Endodermal cell (in vitro differentiated cells): Measurements from ENCODE around the gene TSKU. TPM values are rescaled to one million over a fixed set of nuclear protein-coding genes. Genes with fewer than 3 reads are reported as not detected.
A peak's percentile ranks its signal among the peaks of the same experiment; 100 is the strongest.

Source experiments
- DNase-seq: peaks from one replicate; pipeline ENCODE4 v3.0.0-alpha.2; 2017
- H3K27ac ChIP-seq: 2 replicates; pipeline ENCODE4 v1.5.1; 2013; ENCODE audit warnings: mild to moderate bottlenecking, low read depth, low read length, moderate library complexity
- H3K27me3 ChIP-seq: 2 replicates; pipeline ENCODE4 v1.6.1; 2013; ENCODE audit warnings: mild to moderate bottlenecking, low read length, moderate library complexity; ENCODE audit not compliant: insufficient read depth, control insufficient read depth, poor library complexity, severe bottlenecking
- H3K36me3 ChIP-seq: 2 replicates; pipeline ENCODE4 v1.7.0; 2013; ENCODE audit warnings: mild to moderate bottlenecking, low read length, moderate library complexity; ENCODE audit not compliant: control insufficient read depth, insufficient read depth
- H3K4me1 ChIP-seq: one replicate; pipeline ENCODE4 v1.7.0; 2013; ENCODE audit warnings: low read length; ENCODE audit not compliant: control insufficient read depth, insufficient read depth
- H3K4me3 ChIP-seq: 2 replicates; pipeline ENCODE4 v1.5.1; 2013; ENCODE audit warnings: mild to moderate bottlenecking, low read length, moderate library complexity
- H3K9ac ChIP-seq: 2 replicates; pipeline ENCODE4 v1.6.1; 2013; ENCODE audit warnings: mild to moderate bottlenecking, low read length, moderate library complexity; ENCODE audit not compliant: poor library complexity, severe bottlenecking; ENCODE audit errors: extremely low read depth
- H3K9me3 ChIP-seq: 2 replicates; pipeline ENCODE4 v1.6.1; 2013; ENCODE audit warnings: mild to moderate bottlenecking, low read length, moderate library complexity; ENCODE audit not compliant: control insufficient read depth
- H3K27ac Mint-ChIP-seq: 2 replicates; pipeline ENCODE4 v1.8.0; 2020; ENCODE audit warnings: mixed read lengths
- H3K27me3 Mint-ChIP-seq: 2 replicates; pipeline ENCODE4 v1.8.0; 2021; ENCODE audit warnings: mild to moderate bottlenecking, mixed read lengths; ENCODE audit not compliant: insufficient read depth
- H3K36me3 Mint-ChIP-seq: 2 replicates; pipeline ENCODE4 v1.8.0; 2020; ENCODE audit warnings: low read depth, mixed read lengths
- H3K4me1 Mint-ChIP-seq: 2 replicates; pipeline ENCODE4 v1.8.0; 2020; ENCODE audit warnings: mixed read lengths
- H3K4me3 Mint-ChIP-seq: 2 replicates; pipeline ENCODE4 v1.8.0; 2020; ENCODE audit warnings: mild to moderate bottlenecking, moderate library complexity, mixed read lengths
- H3K9me3 Mint-ChIP-seq: 2 replicates; pipeline ENCODE4 v1.8.0; 2020; ENCODE audit warnings: mild to moderate bottlenecking, mixed read lengths
- WGBS, 2 experiments: methylation state at CpG; one replicate each; pipeline versions ENCODE4 v1.1.5 to v1.1.7; 2013; ENCODE audit warnings: missing lambda C conversion rate in 2 of 2, mixed read lengths in 1 of 2; ENCODE audit not compliant: insufficient coverage in 1 of 2, insufficient read length in 1 of 2; 5-methylcytosine and 5-hydroxymethylcytosine counted together
- total RNA-seq, 2 donors: library from RNA; stranded (reverse); fragmentation: NEBNext Ultra II Directional in 1 of 2; extraction: Animal tissue kit (Norgen Biotek cat#: 25700) in 1 of 2; gene quantifications; 2 replicates in 1 of 2; 3 replicates in 1 of 2; pipeline ENCODE4 v1.2.1, GENCODE V29; 2021
- TF ChIP-seq, protein P1 (sequence below): fragments of 200-600 bp; sonication (generic); conservative IDR thresholded peaks from 2 replicates; pipeline ENCODE4 v1.5.0; 2021; ENCODE audit warnings: antibody characterized with exemption, mild to moderate bottlenecking

The TSKU gene
- total RNA-seq, 2 donors from 2014 or later = 105 to 130 TPM

- Mint-ChIP-seq H3K36me3 (no peaks in the 10 kb centered on the region), H3K4me1 (peaks cover 86% of the 10 kb centered on the region), H3K9me3 (peaks cover under 1% of the 10 kb centered on the region), H3K27me3 (no peaks in the 10 kb centered on the region), H3K27ac (peak overlapping the region; percentile 62), H3K4me3 (no peak overlapping the region)
- 58 to 64% methylated on average over 2 to 10 of the region's 10 CpGs for WGBS, 2 experiments
- TF ChIP-seq, protein P1, sequence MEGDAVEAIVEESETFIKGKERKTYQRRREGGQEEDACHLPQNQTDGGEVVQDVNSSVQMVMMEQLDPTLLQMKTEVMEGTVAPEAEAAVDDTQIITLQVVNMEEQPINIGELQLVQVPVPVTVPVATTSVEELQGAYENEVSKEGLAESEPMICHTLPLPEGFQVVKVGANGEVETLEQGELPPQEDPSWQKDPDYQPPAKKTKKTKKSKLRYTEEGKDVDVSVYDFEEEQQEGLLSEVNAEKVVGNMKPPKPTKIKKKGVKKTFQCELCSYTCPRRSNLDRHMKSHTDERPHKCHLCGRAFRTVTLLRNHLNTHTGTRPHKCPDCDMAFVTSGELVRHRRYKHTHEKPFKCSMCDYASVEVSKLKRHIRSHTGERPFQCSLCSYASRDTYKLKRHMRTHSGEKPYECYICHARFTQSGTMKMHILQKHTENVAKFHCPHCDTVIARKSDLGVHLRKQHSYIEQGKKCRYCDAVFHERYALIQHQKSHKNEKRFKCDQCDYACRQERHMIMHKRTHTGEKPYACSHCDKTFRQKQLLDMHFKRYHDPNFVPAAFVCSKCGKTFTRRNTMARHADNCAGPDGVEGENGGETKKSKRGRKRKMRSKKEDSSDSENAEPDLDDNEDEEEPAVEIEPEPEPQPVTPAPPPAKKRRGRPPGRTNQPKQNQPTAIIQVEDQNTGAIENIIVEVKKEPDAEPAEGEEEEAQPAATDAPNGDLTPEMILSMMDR = no peak
- no peak overlapping the region for H3K4me3 ChIP-seq
- DNase-seq = peak; percentile 85
- H3K27ac ChIP-seq = peak overlapping the region; percentile 12
- peaks cover 48% of the 10 kb centered on the region for H3K4me1 ChIP-seq
- H3K36me3 ChIP-seq = no peaks in the 10 kb centered on the region
- peak overlapping the region; percentile 26 for H3K9ac ChIP-seq
- no peaks in the 10 kb centered on the region for H3K27me3 ChIP-seq
- no peaks in the 10 kb centered on the region for H3K9me3 ChIP-seq
These were observed 14.1 kb upstream of the TSKU start for GRCh38 chr11:76768909-76769560.

DNA sequence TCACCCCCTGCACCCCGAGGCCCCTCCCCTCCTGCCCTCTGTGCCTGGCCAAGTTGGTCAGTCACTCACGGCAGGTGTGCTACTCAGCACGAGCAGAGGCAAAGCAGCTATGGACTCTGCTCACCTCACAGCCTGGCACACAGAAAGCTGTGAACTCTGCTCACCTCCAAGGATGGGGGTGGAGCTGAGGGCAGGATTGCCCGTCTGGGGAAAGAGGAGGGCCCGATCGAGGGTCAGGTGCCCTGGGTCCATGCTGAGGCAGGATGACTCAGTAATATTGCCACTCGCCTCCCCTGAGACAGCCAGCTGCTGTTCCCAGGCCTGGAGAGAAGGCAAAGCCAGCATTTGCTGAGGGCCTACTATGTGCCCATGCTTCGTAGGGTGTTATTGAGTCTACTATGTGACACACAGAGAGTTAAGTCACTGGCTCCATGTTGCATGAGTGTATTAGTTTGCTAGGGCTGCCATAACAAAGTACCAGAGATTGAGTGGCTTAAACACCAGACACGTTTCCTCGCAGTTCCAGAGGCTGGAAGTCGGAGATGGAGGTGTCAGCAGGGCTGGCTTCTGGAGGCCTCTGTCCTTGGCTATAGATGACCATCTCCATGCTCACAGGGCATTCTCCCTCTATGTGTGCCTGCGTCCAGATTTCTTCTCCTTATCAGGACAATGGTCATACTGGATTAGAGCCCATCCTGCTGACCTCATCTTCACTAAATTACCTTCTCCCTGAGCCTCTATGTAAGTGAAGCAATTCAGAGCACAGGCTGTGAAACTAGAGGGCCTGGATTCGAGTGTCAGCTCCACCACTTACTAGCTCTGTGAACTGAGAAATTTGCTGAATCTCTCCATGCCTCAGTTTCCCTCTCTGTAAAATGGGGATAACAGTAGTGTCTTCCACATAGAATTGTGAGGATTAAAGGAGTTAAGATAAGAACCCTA lies 13.2 kb upstream of the TSKU start:
- peak overlapping the region; percentile 14 for H3K4me3 Mint-ChIP-seq
- H3K9me3 Mint-ChIP-seq = peaks cover 9% of the 10 kb centered on the region
- Histone ChIP-seq H3K9ac (peak overlapping the region; percentile 13), H3K27me3 (no peaks in the 10 kb centered on the region), H3K4me1 (peaks cover 48% of the 10 kb centered on the region), H3K9me3 (peaks cover 7% of the 10 kb centered on the region), H3K27ac (no peak overlapping the region), H3K36me3 (no peaks in the 10 kb centered on the region), H3K4me3 (no peak overlapping the region)
- H3K27ac Mint-ChIP-seq = peak overlapping the region; percentile 95
- H3K4me1 Mint-ChIP-seq = peaks cover 83% of the 10 kb centered on the region
- TF ChIP-seq, protein P1 = no peak
- peak; percentile 86 for DNase-seq
- no peaks in the 10 kb centered on the region for H3K36me3 Mint-ChIP-seq
- H3K27me3 Mint-ChIP-seq = no peaks in the 10 kb centered on the region
- 84 to 95% methylated on average over 8 to 13 of the region's 13 CpGs for WGBS, 2 experiments

- peaks cover 75% of the 10 kb centered on the region for H3K4me1 Mint-ChIP-seq
- peak overlapping the region; percentile 28 for H3K27ac ChIP-seq
- H3K9ac ChIP-seq = peak overlapping the region; percentile 62
- peak overlapping the region; percentile 14 for H3K4me3 Mint-ChIP-seq
- peaks cover 18% of the 10 kb centered on the region for H3K9me3 Mint-ChIP-seq
- peak; percentile 81 for DNase-seq
- WGBS, 2 experiments = 31 to 38% methylated on average over 3 to 6 of the region's 6 CpGs
- H3K36me3 ChIP-seq = no peaks in the 10 kb centered on the region
- peak overlapping the region; percentile 51 for H3K4me3 ChIP-seq
- H3K27me3 ChIP-seq = no peaks in the 10 kb centered on the region
- no peaks in the 10 kb centered on the region for H3K27me3 Mint-ChIP-seq
- peaks cover 48% of the 10 kb centered on the region for H3K4me1 ChIP-seq
- peaks cover 2% of the 10 kb centered on the region for H3K36me3 Mint-ChIP-seq
- peaks cover 16% of the 10 kb centered on the region for H3K9me3 ChIP-seq
- peak overlapping the region; percentile 95 for H3K27ac Mint-ChIP-seq
- TF ChIP-seq, protein P1 = no peak
These were observed 12.3 kb upstream of the TSKU start for GRCh38 chr11:76770642-76771445.
